ENCODE data around the gene BFAR. TPM values are rescaled to one million over a fixed set of nuclear protein-coding genes. Genes with fewer than 3 reads are reported as not detected.

Gene BFAR
- total RNA-seq, 4 donors from 2014 or later = 56.4 to 104 (median 83.1) TPM

Small RNA genes lying within 50 kb of the gene (small RNA-seq; reads per million reads assigned to genes)
- gene RN7SL274P (not detected), gene RNU7-125P (not detected)

Other genes starting within 250 kb of the BFAR start
- 100 to 1,000 TPM in 2 of 4 donors, 10 to 100 TPM in 2; 69.8 to 214 (median 120) TPM for gene PARN, start 2.7 kb upstream of the BFAR start, total RNA-seq
- not detected for gene PLA2G10, start 61.4 kb downstream of the BFAR start, total RNA-seq
- 1 to 10 TPM in 3 of 4 donors, not detected in 1; 1.2 TPM for gene NPIPA3, start 70.5 kb downstream of the BFAR start, total RNA-seq
- gene NPIPA2, start 109.6 kb downstream of the BFAR start, total RNA-seq = 1 to 10 TPM in 3 of 4 donors, not detected in 1; 1.2 TPM
- gene NOMO1, start 200.8 kb downstream of the BFAR start, total RNA-seq = 10 to 100 TPM; 39.5 to 77.6 (median 50.9) TPM

All from thyroid gland (tissue), 4 donors.